T47D (cell line): ENCODE results near the gene POLH.
A peak's percentile ranks its signal among the peaks of the same experiment; 100 is the strongest.
"Not testable (repeated sequence)": the region's sequence is repeated elsewhere in the genome, so short reads cannot be mapped to it uniquely, and the experiment has no call there.

Experiments
- DNase-seq, 2 experiments: peaks; one replicate each; pipeline versions ENCODE4 v3.0.0 to v3.0.0-alpha.2; 2011 to 2012; ENCODE audit warnings: low read depth in 1 of 2, low spot score in 1 of 2
- JUND ChIP-seq: IDR thresholded peaks from 2 replicates; pipeline ENCODE4 v1.6.1; 2012; ENCODE audit warnings: low read depth
- in situ Hi-C: cut with HindIII; loops from 2 replicates; pipeline ENCODE4 v1.10.0; 2016; ENCODE audit warnings: low sequenced_read_pairs, low pct_unique_long_range_greater_than_20kb

The POLH gene

GRCh38 chr6:43578748-43579147 lies 2.8 kb downstream of the POLH start:
- in situ Hi-C loops, result no loop called here
- no peak for TF ChIP-seq JUND
- peak in 1 of 2 experiments; percentile 16 for DNase-seq

DNA sequence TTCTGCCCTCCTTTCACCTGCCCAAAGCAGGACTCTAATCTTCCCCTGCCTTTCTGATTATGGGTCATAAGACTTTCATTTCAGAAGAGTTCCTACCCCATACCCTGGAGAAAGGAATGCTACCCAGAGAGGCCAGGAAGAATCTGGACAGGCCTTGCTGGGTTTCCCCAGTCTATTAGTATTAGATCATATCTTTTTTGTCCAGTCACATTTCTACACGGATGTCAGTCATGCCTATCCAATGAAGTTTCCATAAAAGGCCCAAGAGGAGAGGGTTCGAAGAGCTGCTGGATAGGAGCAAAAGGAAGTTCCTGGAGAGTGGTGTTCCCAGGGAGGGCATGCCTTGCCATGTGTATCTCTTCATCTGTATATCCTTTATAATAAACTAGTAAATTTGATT lies 3.2 kb downstream of the POLH start:
- in situ Hi-C loops, result no loop called here
- no peak for TF ChIP-seq JUND
- DNase-seq, result peak; percentile 13 to 57

- in situ Hi-C loops, result no loop called here
Measured at GRCh38 chr6:43582911-43583310, 6.9 kb downstream of the POLH start.

GRCh38 chr6:43584892-43585570 lies 9.0 kb downstream of the POLH start:
- in situ Hi-C loops, result no loop called here

More at GRCh38 chr6:43582911-43583310, 6.9 kb downstream of the POLH start:
- no peak for DNase-seq
- no peak for TF ChIP-seq JUND

GRCh38 chr6:43588194-43588593 lies 12.2 kb downstream of the POLH start:
- DNase-seq, result no peak
- in situ Hi-C loops, result no loop called here
- TF ChIP-seq JUND, result no peak

More at GRCh38 chr6:43584892-43585570, 9.0 kb downstream of the POLH start:
- DNase-seq, result no peak
- TF ChIP-seq JUND, result no peak

GRCh38 chr6:43589564-43589963 lies 13.6 kb downstream of the POLH start:
- DNase-seq, in situ Hi-C loops: not testable (repeated sequence)

DNA sequence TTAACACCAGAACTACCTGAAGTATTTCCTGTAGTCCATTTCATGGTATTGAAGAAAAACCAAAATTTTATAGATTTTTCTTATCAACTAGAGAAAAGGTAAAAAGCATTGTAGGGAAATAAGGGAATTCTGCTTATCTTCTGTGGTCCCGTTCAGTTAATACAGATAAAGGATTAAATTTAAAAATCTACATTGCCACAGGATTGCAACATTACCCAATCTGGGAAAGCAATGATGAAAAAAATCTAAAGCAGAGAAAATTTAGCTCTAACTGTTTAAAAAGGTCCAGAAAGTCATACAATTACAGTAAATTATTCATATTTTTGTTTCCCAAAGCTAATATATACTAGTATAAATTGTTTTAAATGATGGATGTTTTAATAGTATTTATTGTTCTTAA lies 18.0 kb downstream of the POLH start:
- no peak for DNase-seq
- TF ChIP-seq JUND, result no peak
- in situ Hi-C loops, result no loop called here

DNA sequence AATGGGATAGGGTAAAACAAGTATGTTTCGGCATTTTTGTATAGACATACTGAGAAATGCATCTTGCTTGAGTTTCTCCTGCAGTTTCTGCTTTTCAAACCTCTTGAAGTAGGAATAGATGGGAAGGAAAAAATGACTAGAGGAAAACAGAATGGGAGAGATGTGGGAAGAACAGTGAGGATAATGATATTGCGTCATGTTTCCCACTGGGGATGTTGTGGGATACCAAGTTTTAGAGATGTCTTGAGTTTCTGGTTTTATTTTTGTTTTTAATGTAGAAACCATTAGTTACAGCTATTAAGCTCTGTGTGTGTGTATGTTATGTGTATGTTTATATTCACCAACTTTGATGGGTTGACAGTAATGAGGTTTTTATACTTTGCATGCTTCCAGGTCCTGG lies 24.6 kb downstream of the POLH start:
- TF ChIP-seq JUND, result no peak
- DNase-seq, result no peak
- in situ Hi-C loops, result no loop called here

- DNase-seq, result no peak
- TF ChIP-seq JUND, result no peak
- in situ Hi-C loops, result no loop called here
Measured at GRCh38 chr6:43604174-43604573, 28.2 kb downstream of the POLH start.

DNA sequence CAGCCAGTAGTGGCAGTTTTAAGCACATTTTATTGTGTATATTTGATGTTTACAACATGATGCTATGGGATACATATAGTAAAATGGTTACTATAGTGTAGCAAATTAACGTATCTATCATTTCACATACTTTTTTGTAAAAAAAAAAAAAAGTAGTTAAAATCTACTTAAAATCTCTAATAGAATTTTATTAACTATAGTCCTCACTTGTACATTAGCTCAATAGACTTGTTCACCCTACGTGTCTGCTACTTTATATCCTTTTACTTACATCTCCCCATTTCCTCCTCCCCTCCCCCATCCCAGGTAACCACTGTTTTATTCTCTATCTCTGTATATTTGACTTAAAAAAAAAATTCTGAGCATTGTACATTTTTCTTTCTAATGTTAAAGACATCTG lies 30.0 kb downstream of the POLH start:
- no peak for TF ChIP-seq JUND
- no peak for DNase-seq
- in situ Hi-C loops, result no loop called here

- no peak for TF ChIP-seq JUND
- DNase-seq, result peak; percentile 21 to 70
- in situ Hi-C loops, result no loop called here
Measured at GRCh38 chr6:43608310-43608763, 32.4 kb downstream of the POLH start.

- no peak for DNase-seq
- TF ChIP-seq JUND, result no peak
- in situ Hi-C loops, result no loop called here
Measured at GRCh38 chr6:43608807-43609206, 32.8 kb downstream of the POLH start.

- in situ Hi-C loops, result no loop called here
- no peak for DNase-seq
- no peak for TF ChIP-seq JUND
Measured at GRCh38 chr6:43609402-43609801, 33.4 kb downstream of the POLH start.

DNA sequence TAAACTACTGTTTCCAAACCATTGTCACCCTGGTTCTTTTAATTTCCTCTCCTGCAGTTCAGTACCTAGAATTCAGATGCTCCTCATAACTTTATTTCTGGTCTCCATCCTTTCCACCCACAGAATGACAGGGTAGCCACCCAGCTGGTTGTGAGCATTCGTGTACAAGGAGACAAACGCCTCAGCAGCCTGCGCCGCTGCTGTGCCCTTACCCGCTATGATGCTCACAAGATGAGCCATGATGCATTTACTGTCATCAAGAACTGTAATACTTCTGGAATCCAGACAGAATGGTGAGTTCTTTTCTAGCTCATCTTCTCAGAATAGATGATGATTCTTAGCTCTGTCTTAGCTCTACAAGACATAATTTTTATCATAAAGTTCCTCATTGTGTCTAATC lies 34.4 kb downstream of the POLH start:
- no peak for DNase-seq

More for the DNA sequence above, 34.4 kb downstream of the POLH start:
- TF ChIP-seq JUND, result no peak
- in situ Hi-C loops, result no loop called here
